Glomerular endothelial cell (primary cell): ENCODE measurements around the gene ARX. TPM values are rescaled to one million over a fixed set of nuclear protein-coding genes. Genes with fewer than 3 reads are reported as not detected.

Experiments used
- DNase-seq: peaks from one replicate; pipeline ENCODE4 v3.0.0-alpha.2; 2011; ENCODE audit warnings: low read depth, low spot score; ENCODE audit errors: extremely low read depth
- total RNA-seq: library from RNA; depleted of rRNA; stranded (reverse); fragments of >200 nt; gene quantifications from 2 replicates; pipeline ENCODE4 v1.2.3, GENCODE V29; 2015

The ARX gene
- total RNA-seq, 1 donor from 2014 or later = not detected

GRCh38 chrX:25001808-25002660 is 13.7 kb downstream of the ARX start:
- no peak for DNase-seq

GRCh38 chrX:24999511-24999910 is 16.3 kb downstream of the ARX start:
- DNase-seq = no peak

GRCh38 chrX:24996096-24996709 is 19.6 kb downstream of the ARX start:
- no peak for DNase-seq

DNA sequence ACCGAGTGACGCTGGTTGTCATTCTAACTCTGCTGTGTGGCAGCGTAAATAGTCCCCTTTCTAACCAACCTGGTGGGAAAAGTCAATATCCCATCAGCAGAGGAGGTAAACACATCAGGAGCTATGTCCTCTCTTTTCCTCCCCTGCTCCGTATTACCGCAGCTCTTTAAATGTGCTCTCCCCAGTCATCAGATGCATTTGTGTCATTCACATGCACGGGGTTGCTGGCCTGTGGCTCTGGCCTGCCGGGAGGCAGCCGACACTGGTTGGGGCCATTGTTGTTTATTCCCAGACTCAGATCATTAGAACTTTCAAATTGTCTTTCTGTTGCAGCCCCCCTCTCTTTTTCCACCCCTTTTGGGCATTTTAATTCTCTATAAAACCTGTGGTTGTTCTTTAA is 21.9 kb downstream of the ARX start:
- no peak for DNase-seq

GRCh38 chrX:24990535-24990934 is 25.2 kb downstream of the ARX start:
- DNase-seq = no peak

DNA sequence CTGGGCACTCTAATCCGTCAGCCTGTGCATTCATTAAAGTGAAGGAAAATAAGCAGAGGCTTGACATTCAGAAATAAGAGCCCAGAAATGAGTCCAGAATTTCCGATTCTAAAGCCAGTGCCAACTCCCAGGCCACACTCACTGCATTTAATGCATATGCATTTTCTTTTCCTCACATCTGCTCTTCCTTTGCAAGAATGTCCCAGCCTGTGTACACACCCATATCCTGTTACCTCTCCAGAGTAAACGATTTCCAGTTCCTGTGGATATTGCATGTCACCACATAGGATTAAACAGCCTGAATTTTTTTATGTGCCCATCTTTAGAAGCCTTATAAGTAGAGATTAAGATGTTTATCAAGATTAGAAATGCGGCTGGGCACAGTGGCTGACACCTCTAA is 27.5 kb downstream of the ARX start:
- DNase-seq = no peak

DNA sequence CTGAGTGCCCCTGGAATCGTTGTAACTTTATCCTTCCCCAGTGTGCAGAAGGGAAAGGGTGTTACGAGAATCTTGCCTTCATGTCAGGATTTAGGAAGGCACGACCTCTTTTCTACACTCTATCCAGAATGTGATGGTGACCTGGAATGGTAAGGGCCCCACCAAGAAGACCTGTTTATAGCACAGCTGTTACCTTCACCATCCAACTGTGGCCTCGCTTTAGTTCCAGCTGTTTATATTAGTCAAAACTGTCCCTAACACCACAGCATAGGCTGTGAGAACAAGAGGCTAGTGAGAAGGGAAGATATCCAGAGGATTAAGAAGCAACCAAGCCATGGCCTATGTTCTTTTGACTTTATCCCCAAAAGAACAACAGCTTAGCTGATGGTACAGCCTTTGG is 28.0 kb downstream of the ARX start:
- no peak for DNase-seq

DNA sequence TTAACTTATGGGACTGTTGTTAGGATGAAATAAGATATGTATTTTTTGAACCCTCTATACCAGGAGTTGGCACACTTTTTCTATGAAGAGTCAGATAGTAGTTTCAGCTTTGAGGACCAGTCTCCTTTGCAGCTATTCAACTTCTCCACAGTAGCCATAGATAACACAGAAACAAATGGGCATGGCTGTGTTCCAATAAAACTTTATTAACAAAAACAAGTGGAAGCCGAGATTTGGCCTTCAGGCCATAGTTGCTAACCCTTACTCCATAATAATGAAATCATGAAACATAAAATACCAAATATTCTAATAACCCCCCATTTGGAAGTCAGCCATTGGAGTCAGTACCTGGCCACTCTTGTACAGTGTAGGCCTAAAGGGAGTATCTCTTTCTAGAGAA is 30.6 kb downstream of the ARX start:
- no peak for DNase-seq

GRCh38 chrX:24983931-24984330 is 31.8 kb downstream of the ARX start:
- no peak for DNase-seq

DNA sequence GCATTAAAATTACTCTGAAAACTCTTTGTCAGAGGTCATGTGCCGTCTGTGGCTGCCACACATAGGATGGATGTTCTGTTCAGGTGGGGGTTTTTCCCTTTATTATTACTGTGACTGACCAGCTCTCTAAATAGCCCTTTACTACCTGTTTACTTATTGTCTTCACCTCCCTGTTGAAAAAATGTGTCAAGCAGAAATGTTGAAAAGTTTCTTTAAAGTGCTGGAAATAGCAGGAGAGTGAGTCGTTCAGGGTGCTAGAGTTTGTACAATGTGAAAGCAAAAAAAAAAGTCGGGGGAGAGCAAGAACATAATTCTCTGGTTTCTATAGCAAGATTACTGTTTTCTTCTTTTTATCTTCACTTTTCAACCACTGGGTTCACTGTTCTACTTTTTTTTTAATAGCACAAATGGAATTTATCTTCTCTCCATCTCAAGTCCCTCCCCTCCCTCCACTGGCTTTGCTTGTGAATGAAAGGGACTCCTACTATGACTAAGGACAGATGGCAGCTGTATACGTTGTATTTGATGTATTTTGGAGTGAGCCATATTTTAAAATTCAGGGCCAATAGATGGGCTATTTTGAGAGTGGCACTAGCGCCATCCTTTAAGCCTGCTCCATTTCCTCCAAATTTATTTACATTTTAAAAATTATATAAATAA is 33.3 kb downstream of the ARX start:
- DNase-seq = no peak

DNA sequence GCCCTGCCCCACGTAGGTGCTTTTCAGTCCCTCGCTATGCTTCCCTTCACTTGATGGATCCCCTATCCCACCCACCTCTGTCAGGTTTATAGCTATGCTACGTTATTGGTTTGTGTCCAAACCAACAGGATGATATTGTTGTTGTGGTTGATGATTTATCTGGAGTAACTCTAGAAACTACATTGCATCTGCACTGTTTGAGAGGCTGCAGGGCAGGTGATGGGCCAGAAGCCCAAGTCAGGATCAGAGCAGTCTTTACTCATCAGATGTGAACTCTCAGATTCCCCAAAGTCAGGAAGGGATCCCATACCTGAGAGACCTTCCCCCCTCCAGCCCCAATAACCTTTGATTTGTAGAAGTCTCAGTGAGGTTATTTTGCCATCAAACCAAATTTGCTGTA is 34.7 kb downstream of the ARX start:
- no peak for DNase-seq

- no peak for DNase-seq
Observed at GRCh38 chrX:24979081-24979480, 36.7 kb downstream of the ARX start.

- DNase-seq = no peak
Observed at GRCh38 chrX:24969812-24970211, 46.0 kb downstream of the ARX start.

DNA sequence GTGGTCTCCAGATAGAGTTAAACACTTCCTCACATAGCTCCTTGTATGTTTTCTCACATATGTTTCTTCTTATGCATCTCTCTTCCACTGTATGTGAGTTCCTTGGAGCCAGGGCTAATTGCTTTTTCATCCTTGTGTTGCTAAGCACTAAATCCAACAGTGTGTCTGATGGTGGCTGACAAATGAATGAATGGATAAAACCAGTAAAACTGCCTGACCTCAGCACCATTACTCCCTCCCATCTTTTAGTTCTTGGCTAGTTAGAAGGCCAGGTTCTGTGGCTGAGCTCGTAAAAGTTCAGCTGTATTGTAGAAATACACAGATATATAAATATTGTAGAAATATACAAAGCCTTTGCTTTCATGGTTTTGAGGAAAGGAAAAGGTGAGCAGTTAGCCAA is 50.4 kb downstream of the ARX start:
- DNase-seq = no peak

GRCh38 chrX:24963823-24964222 is 51.9 kb downstream of the ARX start:
- no peak for DNase-seq

- DNase-seq = no peak
Observed at GRCh38 chrX:24961809-24962208, 54.0 kb downstream of the ARX start.

DNA sequence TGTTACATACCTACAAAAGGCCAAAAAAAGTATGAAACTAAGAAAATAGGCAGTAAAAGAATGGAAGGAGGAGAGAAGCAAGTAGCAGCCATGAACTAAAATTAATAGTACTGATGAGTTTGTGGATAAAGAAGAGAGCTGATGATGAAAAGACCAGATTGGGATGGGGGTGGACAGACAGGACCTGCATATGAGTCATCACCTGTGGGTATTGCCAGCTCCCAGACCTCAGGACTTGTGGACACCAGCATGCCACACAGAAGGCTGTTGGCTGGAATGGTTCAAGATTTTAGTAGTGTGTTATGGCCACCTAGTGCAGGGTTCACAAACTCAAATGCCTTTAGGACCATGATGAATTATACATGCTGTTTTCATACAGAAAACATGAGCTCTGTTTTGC is 58.9 kb downstream of the ARX start:
- no peak for DNase-seq

- DNase-seq = no peak
Observed at GRCh38 chrX:24955372-24955930, 60.3 kb downstream of the ARX start.

- no peak for DNase-seq
Observed at GRCh38 chrX:24954732-24955131, 61.0 kb downstream of the ARX start.
